Keratinocyte (primary cell): ENCODE measurements around the gene CHRNA5. TPM values are rescaled to one million over a fixed set of nuclear protein-coding genes. Genes with fewer than 3 reads are reported as not detected.

Experiments used
- DNase-seq: peaks from one replicate; pipeline ENCODE4 v3.0.0-alpha.2; 2011; ENCODE audit warnings: low read depth, missing footprints, low spot score
- FAIRE-seq: peaks from 2 replicates; lab custom pipeline; 2011; peaks lifted over from hg19 to GRCh38; lab: Jason Lieb, UNC
- H2AFZ ChIP-seq: 2 replicates; pipeline ENCODE4 v1.6.0; 2012; ENCODE audit warnings: low read length, control low read depth, inconsistent platforms; ENCODE audit not compliant: control insufficient read depth
- H3K27ac ChIP-seq: 2 replicates; pipeline ENCODE4 v1.5.1; 2011; ENCODE audit warnings: low read length; ENCODE audit not compliant: control insufficient read depth, insufficient read depth
- H3K27me3 ChIP-seq: 3 replicates; pipeline ENCODE4 v1.6.0; 2011; ENCODE audit warnings: low read length; ENCODE audit not compliant: control insufficient read depth, insufficient read depth; ENCODE audit errors: extremely low read depth
- H3K36me3 ChIP-seq, 2 experiments: 2 replicates in 1 of 2; 3 replicates in 1 of 2; pipeline ENCODE4 v1.5.1; 2011; ENCODE audit warnings: low read length in 2 of 2, mild to moderate bottlenecking in 1 of 2; ENCODE audit not compliant: control insufficient read depth in 2 of 2, insufficient read depth in 2 of 2; ENCODE audit errors: extremely low read depth in 1 of 2
- H3K4me1 ChIP-seq: 3 replicates; pipeline ENCODE4 v1.5.1; 2011; ENCODE audit warnings: low read length; ENCODE audit not compliant: control insufficient read depth, insufficient read depth; ENCODE audit errors: extremely low read depth
- H3K4me2 ChIP-seq: 3 replicates; pipeline ENCODE4 v1.6.0; 2011; ENCODE audit warnings: low read depth, low read length; ENCODE audit not compliant: control insufficient read depth, insufficient read depth; ENCODE audit errors: extremely low read depth
- H3K4me3 ChIP-seq, 3 experiments: fragments of 200-600 bp in 1 of 3; sonication (generic) in 1 of 3; 2 replicates in 2 of 3; 3 replicates in 1 of 3; pipeline ENCODE4 v1.5.1; 2011 to 2016; ENCODE audit warnings: low read length in 3 of 3, mild to moderate bottlenecking in 3 of 3, control low read depth in 2 of 3, inconsistent platforms in 1 of 3, low read depth in 1 of 3, mixed read lengths in 1 of 3, mixed run types in 1 of 3, moderate library complexity in 1 of 3; ENCODE audit not compliant: control insufficient read depth in 2 of 3, insufficient read depth in 2 of 3; ENCODE audit errors: extremely low read depth in 1 of 3
- H3K79me2 ChIP-seq: 2 replicates; pipeline ENCODE4 v1.6.0; 2012; ENCODE audit warnings: low read length; ENCODE audit not compliant: control insufficient read depth, insufficient read depth
- H3K9ac ChIP-seq: 3 replicates; pipeline ENCODE4 v1.6.0; 2011; ENCODE audit warnings: low read length; ENCODE audit not compliant: control insufficient read depth, insufficient read depth; ENCODE audit errors: extremely low read depth
- H3K9me1 ChIP-seq: 3 replicates; pipeline ENCODE4 v1.6.0; 2011; ENCODE audit warnings: low read length; ENCODE audit not compliant: control insufficient read depth, insufficient read depth; ENCODE audit errors: extremely low read depth
- H3K9me3 ChIP-seq: 2 replicates; pipeline ENCODE4 v1.5.1; 2012; ENCODE audit warnings: low read depth, low read length; ENCODE audit not compliant: control insufficient read depth
- H4K20me1 ChIP-seq: 3 replicates; pipeline ENCODE4 v1.6.0; 2011; ENCODE audit warnings: low read length; ENCODE audit not compliant: control insufficient read depth, insufficient read depth; ENCODE audit errors: extremely low read depth
- CTCF ChIP-seq, 3 experiments: IDR thresholded peaks in 1 of 3; conservative IDR thresholded peaks in 1 of 3; optimal IDR thresholded peaks in 1 of 3; 2 replicates in 2 of 3; 3 replicates in 1 of 3; pipeline versions ENCODE3 to v1.5.1; 2011; ENCODE audit warnings: low read length in 3 of 3, mild to moderate bottlenecking in 3 of 3, moderate library complexity in 2 of 3, control low read depth in 1 of 3, inconsistent platforms in 1 of 3; ENCODE audit not compliant: insufficient read depth in 2 of 3; ENCODE audit errors: extremely low read depth in 1 of 3
- EZH2 ChIP-seq: IDR thresholded peaks from one replicate; pipeline ENCODE4 v1.6.1; 2012; ENCODE audit warnings: inconsistent platforms, mild to moderate bottlenecking, low read length, moderate library complexity
- dilution Hi-C: fragments of 300-500 bp; cut with MboI; formaldehyde crosslinking; loops from one replicate; pipeline ENCODE4 v1.7.0; 2020; ENCODE audit warnings: low sequenced_read_pairs; ENCODE audit not compliant: extremely low pct_ligation_motif_present
- polyA plus RNA-seq, 5 experiments: library from polyadenylated mRNA; depleted of rRNA in 3 of 5; stranded (reverse) in 3 of 5; stranded (forward) in 1 of 5; unstranded in 1 of 5; fragments of >200 nt; gene quantifications; 1 replicate in 1 of 5; 2 replicates in 3 of 5; 3 replicates in 1 of 5; pipeline versions ENCODE4 v1.2.1 to v1.2.3, GENCODE V29; 2011 to 2012; ENCODE audit warnings: missing spikeins in 2 of 5, low read depth in 1 of 5, low replicate concordance in 1 of 5

CHRNA5 gene
- polyA plus RNA-seq, 1 donor (not counting 4 experiments of a cell fraction or from before 2014, with no cell fraction given), result 10.0 TPM

- TF ChIP-seq EZH2, result no peak
- TF ChIP-seq CTCF (optimal IDR thresholded peaks at IDR 0.05 in 1 of 3, IDR thresholded peaks at IDR 0.05 in 1 of 3, conservative IDR thresholded peaks at IDR 0.05 in 1 of 3; ENCODE audit: extremely low read depth in 1 of 3, insufficient read depth in 2 of 3, low read length in 3 of 3), result no peak
- H3K4me2 ChIP-seq, result no peak overlapping the region
- H3K4me1 ChIP-seq, result peaks cover 2% of the 10 kb centered on the region
- no peaks in the 10 kb centered on the region for H3K36me3 ChIP-seq
- no peak overlapping the region for H3K9ac ChIP-seq
- H3K27ac ChIP-seq, result no peak overlapping the region
- peaks cover 5% of the 10 kb centered on the region for H3K9me3 ChIP-seq
- no peaks in the 10 kb centered on the region for H4K20me1 ChIP-seq
- H3K9me1 ChIP-seq, result no peaks in the 10 kb centered on the region
- dilution Hi-C loops, result no loop called here
- DNase-seq (no peak), FAIRE-seq (no peak)
- no peak overlapping the region for H2AFZ ChIP-seq
- no peak overlapping the region for H3K4me3 ChIP-seq
- no peaks in the 10 kb centered on the region for H3K79me2 ChIP-seq
- H3K27me3 ChIP-seq, result peaks cover 9% of the 10 kb centered on the region
Observed at GRCh38 chr15:78636378-78636859, 71.1 kb downstream of the CHRNA5 start.

GRCh38 chr15:78637776-78638435, 72.6 kb downstream of the CHRNA5 start:
- dilution Hi-C loops, result no loop called here
- no peak overlapping the region for H2AFZ ChIP-seq
- no peak overlapping the region for H3K9ac ChIP-seq
- DNase-seq, result no peak
- TF ChIP-seq EZH2, result no peak
- TF ChIP-seq CTCF (optimal IDR thresholded peaks at IDR 0.05 in 1 of 3, IDR thresholded peaks at IDR 0.05 in 1 of 3, conservative IDR thresholded peaks at IDR 0.05 in 1 of 3; ENCODE audit: extremely low read depth in 1 of 3, insufficient read depth in 2 of 3, low read length in 3 of 3), result no peak
- H3K4me1 ChIP-seq, result peaks cover 4% of the 10 kb centered on the region
- H3K4me3 ChIP-seq, result no peak overlapping the region
- no peak for FAIRE-seq
- no peak overlapping the region for H3K27ac ChIP-seq
- peaks cover 5% of the 10 kb centered on the region for H3K9me3 ChIP-seq
- H3K79me2 ChIP-seq, result no peaks in the 10 kb centered on the region
- no peaks in the 10 kb centered on the region for H3K36me3 ChIP-seq
- peaks cover 15% of the 10 kb centered on the region for H3K27me3 ChIP-seq
- H3K9me1 ChIP-seq, result no peaks in the 10 kb centered on the region
- no peaks in the 10 kb centered on the region for H4K20me1 ChIP-seq
- H3K4me2 ChIP-seq, result no peak overlapping the region
